Measurements from ENCODE around the gene ZNF335.

GRCh38 chr20:45959126-45959525 lies 12.9 kb downstream of the ZNF335 start:
- no peak for TF ChIP-seq CBX8 (IDR thresholded peaks at IDR 0.05; ENCODE audit: borderline replicate concordance, low read depth, low read length)
- TF ChIP-seq PHF8 (conservative IDR thresholded peaks at IDR 0.05; ENCODE audit: low read depth, low read length), result no peak
- no peak for TF ChIP-seq POLR2A (IDR thresholded peaks at IDR 0.05; ENCODE audit: control extremely low read depth in 1 of 2, low read depth in 2 of 2, low read length in 2 of 2)
- TF ChIP-seq CBX5 (IDR thresholded peaks at IDR 0.05; ENCODE audit: low read depth, low read length), result no peak
- TF ChIP-seq EZH2 (IDR thresholded peaks at IDR 0.05; ENCODE audit: low read depth, low read length, severe bottlenecking), result no peak
- no peak for TF ChIP-seq MAFK (IDR thresholded peaks at IDR 0.05; ENCODE audit: low read depth, low read length)
- TF ChIP-seq EGR1 (IDR thresholded peaks at IDR 0.05; ENCODE audit: borderline replicate concordance, low read depth, low read length), result no peak
- TF ChIP-seq CTCF (IDR thresholded peaks at IDR 0.05; ENCODE audit: control extremely low read depth in 1 of 3, insufficient read depth in 1 of 3, low read depth in 1 of 3, low read length in 3 of 3), result no peak
- no peak for TF ChIP-seq HDAC2 (IDR thresholded peaks at IDR 0.05; ENCODE audit: borderline replicate concordance in 1 of 2, low read depth in 2 of 2, low read length in 2 of 2)
- TF ChIP-seq POLR2AphosphoS5 (IDR thresholded peaks at IDR 0.05; ENCODE audit: low read depth, low read length), result no peak

All from H1 (cell line).